HepG2 (cell line): ENCODE data around the gene RER1. TPM values are rescaled to one million over a fixed set of nuclear protein-coding genes. Genes with fewer than 3 reads are reported as not detected.
A peak's percentile ranks its signal among the peaks of the same experiment; 100 is the strongest.

Experiments used
- FOSL2 ChIP-seq: sonication (generic); formaldehyde crosslinking; IDR thresholded peaks from 2 replicates; pipeline ENCODE4 v1.4.0; 2020; ENCODE audit warnings: missing genetic modification reagents
- FOXA1 ChIP-seq, 2 experiments: fragments of 450-650 bp in 1 of 2; sonication (generic) in 1 of 2; formaldehyde crosslinking in 1 of 2; IDR thresholded peaks; 2 replicates each; pipeline versions ENCODE4 v1.4.0 to v1.6.1; 2016 to 2020; ENCODE audit warnings: missing genetic modification reagents in 1 of 2
- GTF2F1 ChIP-seq: fragments of 150-350 bp; IDR thresholded peaks from 2 replicates; pipeline ENCODE4 v1.6.1; 2014; ENCODE audit warnings: low read length
- KLF16 ChIP-seq, 2 experiments: sonication (generic) in 1 of 2; formaldehyde crosslinking in 1 of 2; IDR thresholded peaks; 2 replicates each; pipeline versions ENCODE4 v1.6.1 to v1.8.0; 2016 to 2023; ENCODE audit warnings: missing genetic modification reagents in 2 of 2, missing compliant biosample characterization in 1 of 2
- SALL1 ChIP-seq: sonication (generic); formaldehyde crosslinking; IDR thresholded peaks from 2 replicates; pipeline ENCODE4 v1.8.0; 2022; ENCODE audit warnings: mild to moderate bottlenecking, missing genetic modification reagents
- SNRNP70 ChIP-seq: fragments of 200-400 bp; formaldehyde crosslinking; IDR thresholded peaks from 2 replicates; pipeline ENCODE4 v1.6.1; 2017; ENCODE audit warnings: mild to moderate bottlenecking, low read depth, low read length, moderate library complexity
- TEAD2 ChIP-seq: sonication (generic); formaldehyde crosslinking; IDR thresholded peaks from 2 replicates; pipeline ENCODE4 v1.9.0; 2021; ENCODE audit warnings: missing genetic modification reagents
- TEAD3 ChIP-seq: optimal IDR thresholded peaks from 2 replicates; pipeline ENCODE3; 2016; ENCODE audit warnings: borderline replicate concordance
- ZBTB44 ChIP-seq: sonication (generic); formaldehyde crosslinking; IDR thresholded peaks from 2 replicates; pipeline ENCODE4 v1.4.0; 2020; ENCODE audit warnings: missing genetic modification reagents
- ZNF282 ChIP-seq: fragments of 450-650 bp; IDR thresholded peaks from 2 replicates; pipeline ENCODE4 v1.6.1; 2018; ENCODE audit not compliant: partially characterized antibody
- ZNF589 ChIP-seq: sonication (generic); formaldehyde crosslinking; conservative IDR thresholded peaks from 2 replicates; pipeline ENCODE4 v1.8.0; 2022; ENCODE audit warnings: mild to moderate bottlenecking, moderate library complexity, missing genetic modification reagents
- ZNF619 ChIP-seq: sonication (generic); formaldehyde crosslinking; IDR thresholded peaks from 2 replicates; pipeline ENCODE4 v1.4.0; 2020; ENCODE audit warnings: mild to moderate bottlenecking, missing genetic modification reagents
- ZNF746 ChIP-seq: sonication (generic); formaldehyde crosslinking; IDR thresholded peaks from 2 replicates; pipeline ENCODE4 v1.8.0; 2022; ENCODE audit warnings: mild to moderate bottlenecking, missing genetic modification reagents
- ZNF773 ChIP-seq: sonication (generic); formaldehyde crosslinking; IDR thresholded peaks from 2 replicates; pipeline ENCODE4 v1.4.0; 2020; ENCODE audit warnings: missing genetic modification reagents, borderline replicate concordance
- polyA plus RNA-seq, 8 experiments: library from polyadenylated mRNA; depleted of rRNA in 3 of 8; stranded (reverse) in 7 of 8; unstranded in 1 of 8; fragments of >200 nt; fragmentation: Illumina TruSeq in 4 of 8; extraction: Trizol in 4 of 8; gene quantifications; 2 replicates each; pipeline versions ENCODE4 v1.2.1 to v1.2.3, GENCODE V29; 2011 to 2016; ENCODE audit warnings: low read depth in 4 of 8, missing spikeins in 1 of 8, mixed read lengths in 1 of 8; ENCODE audit not compliant: insufficient read depth in 1 of 8
- total RNA-seq, 5 experiments: library from RNA; depleted of rRNA; stranded (reverse); fragments of >200 nt; fragmentation: Illumina TruSeq; extraction: Trizol; gene quantifications; 2 replicates each; pipeline ENCODE4 v1.2.3, GENCODE V29; 2016; ENCODE audit warnings: low read depth in 1 of 5
- TF ChIP-seq, protein P1 (sequence below), 2 experiments: sonication (generic) in 1 of 2; formaldehyde crosslinking in 1 of 2; IDR thresholded peaks; 2 replicates each; pipeline versions ENCODE4 v1.4.0 to v1.6.1; 2016 to 2020; ENCODE audit warnings: borderline replicate concordance in 1 of 2, low read depth in 1 of 2, mild to moderate bottlenecking in 1 of 2, missing genetic modification reagents in 1 of 2
- TF ChIP-seq, protein P2 (sequence below): sonication (generic); formaldehyde crosslinking; conservative IDR thresholded peaks from 2 replicates; pipeline ENCODE4 v1.5.0; 2020; ENCODE audit warnings: missing genetic modification reagents
- TF ChIP-seq, protein P3 (sequence below): sonication (generic); formaldehyde crosslinking; IDR thresholded peaks from 2 replicates; pipeline ENCODE4 v1.4.0; 2020; ENCODE audit warnings: missing genetic modification reagents
- TF ChIP-seq, protein P4 (sequence below): sonication (generic); formaldehyde crosslinking; IDR thresholded peaks from 2 replicates; pipeline ENCODE4 v1.5.0; 2020; ENCODE audit warnings: mild to moderate bottlenecking, missing genetic modification reagents

RER1 gene
- total and polyA plus RNA-seq, 2 of the 13 experiments (the other 11 are each of a cell fraction or from before 2014, with no cell fraction given), result 128 to 164 TPM

DNA sequence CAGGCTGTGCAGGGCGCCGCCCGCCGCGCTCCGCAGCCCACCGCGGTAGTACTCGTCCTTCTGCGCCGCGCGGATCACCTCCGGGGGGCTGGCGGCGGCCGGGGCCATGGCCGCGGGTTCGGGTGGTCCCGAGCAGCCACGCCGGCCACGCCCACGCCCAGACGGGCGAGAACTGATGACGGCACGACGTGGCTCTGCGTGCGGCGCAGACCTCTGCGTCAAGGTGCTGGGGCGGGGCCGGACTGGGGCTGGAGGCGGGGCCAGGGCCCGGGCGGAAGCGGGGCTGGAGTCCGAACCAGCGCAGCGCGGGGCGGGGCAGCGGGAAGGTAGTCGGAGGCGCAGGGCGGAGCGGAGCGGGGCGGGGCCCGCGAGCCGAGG is 20.7 kb downstream of the RER1 start, which contains the start of gene PEX10 (continued):
- TF ChIP-seq, protein P1, sequence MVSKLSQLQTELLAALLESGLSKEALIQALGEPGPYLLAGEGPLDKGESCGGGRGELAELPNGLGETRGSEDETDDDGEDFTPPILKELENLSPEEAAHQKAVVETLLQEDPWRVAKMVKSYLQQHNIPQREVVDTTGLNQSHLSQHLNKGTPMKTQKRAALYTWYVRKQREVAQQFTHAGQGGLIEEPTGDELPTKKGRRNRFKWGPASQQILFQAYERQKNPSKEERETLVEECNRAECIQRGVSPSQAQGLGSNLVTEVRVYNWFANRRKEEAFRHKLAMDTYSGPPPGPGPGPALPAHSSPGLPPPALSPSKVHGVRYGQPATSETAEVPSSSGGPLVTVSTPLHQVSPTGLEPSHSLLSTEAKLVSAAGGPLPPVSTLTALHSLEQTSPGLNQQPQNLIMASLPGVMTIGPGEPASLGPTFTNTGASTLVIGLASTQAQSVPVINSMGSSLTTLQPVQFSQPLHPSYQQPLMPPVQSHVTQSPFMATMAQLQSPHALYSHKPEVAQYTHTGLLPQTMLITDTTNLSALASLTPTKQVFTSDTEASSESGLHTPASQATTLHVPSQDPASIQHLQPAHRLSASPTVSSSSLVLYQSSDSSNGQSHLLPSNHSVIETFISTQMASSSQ (IDR thresholded peaks at IDR 0.05; ENCODE audit: low read depth), result no peak
- TF ChIP-seq, protein P1 (CRISPR knock-in tag; IDR thresholded peaks at IDR 0.05; ENCODE audit: borderline replicate concordance), result peak; percentile 11; the same call in 1 of the 2 replicates
- TF ChIP-seq FOXA1 (IDR thresholded peaks at IDR 0.05) (no peak), FOXA1 (CRISPR knock-in tag; IDR thresholded peaks at IDR 0.05) (no peak), SALL1 (CRISPR knock-in tag) (no peak), ZBTB44 (CRISPR knock-in tag) (no peak), SNRNP70 (no peak), FOSL2 (CRISPR knock-in tag) (no peak), TEAD3 (CRISPR knock-in tag) (peak; percentile 40), ZNF746 (CRISPR knock-in tag) (peak; percentile 3; the same call in 1 of the 2 replicates), ZNF282 (no peak), ZNF589 (CRISPR knock-in tag) (0 out of 2 replicates have a peak, but pooled peaks have one; percentile 44), ZNF773 (CRISPR knock-in tag) (no peak), KLF16 (CRISPR knock-in tag; IDR thresholded peaks at IDR 0.05) (0 out of 4 replicates have a peak, but pooled peaks of 1 of the 2 experiments have one; percentile 53), ZNF619 (no peak), TEAD2 (CRISPR knock-in tag) (no peak), GTF2F1 (no peak)
- TF ChIP-seq, protein P2, sequence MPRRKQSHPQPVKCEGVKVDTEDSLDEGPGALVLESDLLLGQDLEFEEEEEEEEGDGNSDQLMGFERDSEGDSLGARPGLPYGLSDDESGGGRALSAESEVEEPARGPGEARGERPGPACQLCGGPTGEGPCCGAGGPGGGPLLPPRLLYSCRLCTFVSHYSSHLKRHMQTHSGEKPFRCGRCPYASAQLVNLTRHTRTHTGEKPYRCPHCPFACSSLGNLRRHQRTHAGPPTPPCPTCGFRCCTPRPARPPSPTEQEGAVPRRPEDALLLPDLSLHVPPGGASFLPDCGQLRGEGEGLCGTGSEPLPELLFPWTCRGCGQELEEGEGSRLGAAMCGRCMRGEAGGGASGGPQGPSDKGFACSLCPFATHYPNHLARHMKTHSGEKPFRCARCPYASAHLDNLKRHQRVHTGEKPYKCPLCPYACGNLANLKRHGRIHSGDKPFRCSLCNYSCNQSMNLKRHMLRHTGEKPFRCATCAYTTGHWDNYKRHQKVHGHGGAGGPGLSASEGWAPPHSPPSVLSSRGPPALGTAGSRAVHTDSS (CRISPR knock-in tag), result no peak
- TF ChIP-seq, protein P3, sequence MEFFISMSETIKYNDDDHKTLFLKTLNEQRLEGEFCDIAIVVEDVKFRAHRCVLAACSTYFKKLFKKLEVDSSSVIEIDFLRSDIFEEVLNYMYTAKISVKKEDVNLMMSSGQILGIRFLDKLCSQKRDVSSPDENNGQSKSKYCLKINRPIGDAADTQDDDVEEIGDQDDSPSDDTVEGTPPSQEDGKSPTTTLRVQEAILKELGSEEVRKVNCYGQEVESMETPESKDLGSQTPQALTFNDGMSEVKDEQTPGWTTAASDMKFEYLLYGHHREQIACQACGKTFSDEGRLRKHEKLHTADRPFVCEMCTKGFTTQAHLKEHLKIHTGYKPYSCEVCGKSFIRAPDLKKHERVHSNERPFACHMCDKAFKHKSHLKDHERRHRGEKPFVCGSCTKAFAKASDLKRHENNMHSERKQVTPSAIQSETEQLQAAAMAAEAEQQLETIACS, result no peak
- TF ChIP-seq, protein P4, sequence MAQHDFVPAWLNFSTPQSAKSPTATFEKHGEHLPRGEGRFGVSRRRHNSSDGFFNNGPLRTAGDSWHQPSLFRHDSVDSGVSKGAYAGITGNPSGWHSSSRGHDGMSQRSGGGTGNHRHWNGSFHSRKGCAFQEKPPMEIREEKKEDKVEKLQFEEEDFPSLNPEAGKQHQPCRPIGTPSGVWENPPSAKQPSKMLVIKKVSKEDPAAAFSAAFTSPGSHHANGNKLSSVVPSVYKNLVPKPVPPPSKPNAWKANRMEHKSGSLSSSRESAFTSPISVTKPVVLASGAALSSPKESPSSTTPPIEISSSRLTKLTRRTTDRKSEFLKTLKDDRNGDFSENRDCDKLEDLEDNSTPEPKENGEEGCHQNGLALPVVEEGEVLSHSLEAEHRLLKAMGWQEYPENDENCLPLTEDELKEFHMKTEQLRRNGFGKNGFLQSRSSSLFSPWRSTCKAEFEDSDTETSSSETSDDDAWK (CRISPR knock-in tag), result no peak
